ENCODE measurements around the gene PTRH1.

- TF ChIP-seq, protein P1, sequence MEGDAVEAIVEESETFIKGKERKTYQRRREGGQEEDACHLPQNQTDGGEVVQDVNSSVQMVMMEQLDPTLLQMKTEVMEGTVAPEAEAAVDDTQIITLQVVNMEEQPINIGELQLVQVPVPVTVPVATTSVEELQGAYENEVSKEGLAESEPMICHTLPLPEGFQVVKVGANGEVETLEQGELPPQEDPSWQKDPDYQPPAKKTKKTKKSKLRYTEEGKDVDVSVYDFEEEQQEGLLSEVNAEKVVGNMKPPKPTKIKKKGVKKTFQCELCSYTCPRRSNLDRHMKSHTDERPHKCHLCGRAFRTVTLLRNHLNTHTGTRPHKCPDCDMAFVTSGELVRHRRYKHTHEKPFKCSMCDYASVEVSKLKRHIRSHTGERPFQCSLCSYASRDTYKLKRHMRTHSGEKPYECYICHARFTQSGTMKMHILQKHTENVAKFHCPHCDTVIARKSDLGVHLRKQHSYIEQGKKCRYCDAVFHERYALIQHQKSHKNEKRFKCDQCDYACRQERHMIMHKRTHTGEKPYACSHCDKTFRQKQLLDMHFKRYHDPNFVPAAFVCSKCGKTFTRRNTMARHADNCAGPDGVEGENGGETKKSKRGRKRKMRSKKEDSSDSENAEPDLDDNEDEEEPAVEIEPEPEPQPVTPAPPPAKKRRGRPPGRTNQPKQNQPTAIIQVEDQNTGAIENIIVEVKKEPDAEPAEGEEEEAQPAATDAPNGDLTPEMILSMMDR (IDR thresholded peaks at IDR 0.05; ENCODE audit: low read depth, low read length, poor library complexity, severe bottlenecking): no peak
- TF ChIP-seq EZH2phosphoT487 (IDR thresholded peaks at IDR 0.05; ENCODE audit: borderline replicate concordance, low read length): no peak
These were observed 7.5 kb upstream of the PTRH1 start for GRCh38 chr9:127723013-127723412.

Measured in DOHH2 (cell line).